HEK293 (cell line): Measurements from ENCODE around the gene CD8B.

Experiments
- CTCF ChIA-PET: fragments of 350-600 bp; formaldehyde crosslinking; extraction: SDS; loops from one replicate; lab custom pipeline; 2021; ENCODE audit warnings: antibody characterized with exemption; lab: Yijun Ruan, JAX
- POLR2A ChIA-PET: fragments of 300-600 bp; formaldehyde crosslinking; extraction: SDS; loops from one replicate; lab custom pipeline; 2020; ENCODE audit warnings: antibody characterized with exemption, inconsistent platforms; lab: Yijun Ruan, JAX
- H3K27ac ChIP-seq: fragments of 200-500 bp; sonication (Bioruptor generic); 2 replicates; pipeline ENCODE4 v1.5.1; 2014; ENCODE audit warnings: low read depth, low read length, control low read depth, inconsistent platforms; ENCODE audit errors: extremely low read depth
- H3K36me3 ChIP-seq, 2 experiments: fragments of 200-500 bp in 1 of 2; sonication (Bioruptor generic) in 1 of 2; 1 replicate in 1 of 2; 2 replicates in 1 of 2; pipeline ENCODE4 v1.5.1; 2014 to 2017; ENCODE audit warnings: inconsistent platforms in 2 of 2, low read length in 2 of 2; ENCODE audit not compliant: control insufficient read depth in 2 of 2, insufficient read depth in 1 of 2
- H3K4me1 ChIP-seq: fragments of 200-500 bp; sonication (Bioruptor generic); 2 replicates; pipeline ENCODE4 v1.5.1; 2014; ENCODE audit warnings: mild to moderate bottlenecking, low read length, inconsistent platforms; ENCODE audit not compliant: control insufficient read depth, insufficient read depth
- H3K4me3 ChIP-seq: 2 replicates; pipeline ENCODE4 v1.5.1; 2011; ENCODE audit warnings: low read depth, mild to moderate bottlenecking, control low read depth, low read length, moderate library complexity
- H3K9me3 ChIP-seq: fragments of 200-500 bp; sonication (Bioruptor generic); 2 replicates; pipeline ENCODE4 v1.5.1; 2014; ENCODE audit warnings: low read depth, low read length, inconsistent platforms; ENCODE audit not compliant: control insufficient read depth, insufficient read depth
- EGR2 ChIP-seq: fragments of 450-650 bp; formaldehyde crosslinking; IDR thresholded peaks from 2 replicates; pipeline ENCODE4 v1.5.1; 2016; ENCODE audit warnings: low read depth, missing biosample characterization, missing genetic modification characterization
- KLF16 ChIP-seq: fragments of 450-650 bp; formaldehyde crosslinking; IDR thresholded peaks from 2 replicates; pipeline ENCODE4 v1.5.1; 2017; ENCODE audit warnings: missing biosample characterization, missing genetic modification characterization
- KLF17 ChIP-seq: fragments of 450-650 bp; formaldehyde crosslinking; IDR thresholded peaks from 2 replicates; pipeline ENCODE4 v1.5.1; 2016; ENCODE audit warnings: missing biosample characterization, missing genetic modification characterization
- MZF1 ChIP-seq: fragments of 450-650 bp; formaldehyde crosslinking; IDR thresholded peaks from 2 replicates; pipeline ENCODE4 v1.5.1; 2017; ENCODE audit warnings: missing biosample characterization, missing genetic modification characterization, borderline replicate concordance
- OSR2 ChIP-seq: fragments of 450-650 bp; formaldehyde crosslinking; IDR thresholded peaks from 2 replicates; pipeline ENCODE4 v1.5.1; 2016; ENCODE audit warnings: missing biosample characterization, missing genetic modification characterization
- REPIN1 ChIP-seq: fragments of 450-650 bp; formaldehyde crosslinking; IDR thresholded peaks from 2 replicates; pipeline ENCODE4 v1.5.1; 2017; ENCODE audit warnings: missing biosample characterization, missing genetic modification characterization, low read depth
- SP2 ChIP-seq: fragments of 450-650 bp; formaldehyde crosslinking; IDR thresholded peaks from 2 replicates; pipeline ENCODE4 v1.5.1; 2016; ENCODE audit warnings: missing biosample characterization, missing genetic modification characterization
- SP7 ChIP-seq: fragments of 450-650 bp; formaldehyde crosslinking; IDR thresholded peaks from 2 replicates; pipeline ENCODE4 v1.5.1; 2016; ENCODE audit warnings: missing biosample characterization, missing genetic modification characterization
- WT1 ChIP-seq: fragments of 450-650 bp; formaldehyde crosslinking; IDR thresholded peaks from 2 replicates; pipeline ENCODE4 v1.5.1; 2016; ENCODE audit warnings: missing biosample characterization, missing genetic modification characterization
- YY2 ChIP-seq: fragments of 450-650 bp; formaldehyde crosslinking; IDR thresholded peaks from 2 replicates; pipeline ENCODE4 v1.5.1; 2016; ENCODE audit warnings: missing biosample characterization, missing genetic modification characterization
- ZEB2 ChIP-seq: fragments of 450-650 bp; formaldehyde crosslinking; IDR thresholded peaks from 2 replicates; pipeline ENCODE4 v1.5.1; 2016; ENCODE audit warnings: missing biosample characterization, missing genetic modification characterization
- ZFP41 ChIP-seq: fragments of 450-650 bp; formaldehyde crosslinking; IDR thresholded peaks from 2 replicates; pipeline ENCODE4 v1.5.1; 2016; ENCODE audit warnings: missing biosample characterization, missing genetic modification characterization, borderline replicate concordance
- ZIC2 ChIP-seq: fragments of 450-650 bp; formaldehyde crosslinking; IDR thresholded peaks from 2 replicates; pipeline ENCODE4 v1.5.1; 2016; ENCODE audit warnings: missing biosample characterization, missing genetic modification characterization
- ZNF174 ChIP-seq: fragments of 450-650 bp; formaldehyde crosslinking; IDR thresholded peaks from 2 replicates; pipeline ENCODE4 v1.5.0; 2017; ENCODE audit warnings: missing biosample characterization, mild to moderate bottlenecking, missing genetic modification characterization
- ZNF221 ChIP-seq: fragments of 450-650 bp; formaldehyde crosslinking; IDR thresholded peaks from 2 replicates; pipeline ENCODE4 v1.5.1; 2017; ENCODE audit warnings: missing biosample characterization, missing genetic modification characterization, borderline replicate concordance
- ZNF324 ChIP-seq: fragments of 450-650 bp; formaldehyde crosslinking; IDR thresholded peaks from 2 replicates; pipeline ENCODE4 v1.5.1; 2016; ENCODE audit warnings: missing biosample characterization, missing genetic modification characterization
- ZNF350 ChIP-seq: fragments of 450-650 bp; formaldehyde crosslinking; IDR thresholded peaks from 2 replicates; pipeline ENCODE4 v1.5.0; 2017; ENCODE audit warnings: missing biosample characterization, mild to moderate bottlenecking, missing genetic modification characterization
- ZNF362 ChIP-seq: fragments of 450-650 bp; formaldehyde crosslinking; IDR thresholded peaks from 2 replicates; pipeline ENCODE4 v1.5.1; 2016; ENCODE audit warnings: missing biosample characterization, missing genetic modification characterization
- ZNF37A ChIP-seq: fragments of 450-650 bp; IDR thresholded peaks from 2 replicates; pipeline ENCODE4 v1.5.1; 2018; ENCODE audit warnings: missing biosample characterization, missing genetic modification characterization
- ZNF391 ChIP-seq: fragments of 450-650 bp; formaldehyde crosslinking; IDR thresholded peaks from 2 replicates; pipeline ENCODE4 v1.5.1; 2016; ENCODE audit warnings: low read depth, missing biosample characterization, missing genetic modification characterization, borderline replicate concordance
- ZNF544 ChIP-seq: fragments of 450-650 bp; formaldehyde crosslinking; IDR thresholded peaks from 2 replicates; pipeline ENCODE4 v1.5.0; 2017; ENCODE audit warnings: missing biosample characterization, missing genetic modification characterization
- ZNF580 ChIP-seq: fragments of 450-650 bp; formaldehyde crosslinking; IDR thresholded peaks from 2 replicates; pipeline ENCODE4 v1.5.1; 2016; ENCODE audit warnings: missing biosample characterization, missing genetic modification characterization
- ZNF629 ChIP-seq: fragments of 450-650 bp; formaldehyde crosslinking; IDR thresholded peaks from 2 replicates; pipeline ENCODE4 v1.5.1; 2017; ENCODE audit warnings: missing biosample characterization, missing genetic modification characterization
- ZNF670 ChIP-seq: fragments of 450-650 bp; formaldehyde crosslinking; IDR thresholded peaks from 2 replicates; pipeline ENCODE4 v1.5.1; 2016; ENCODE audit warnings: missing biosample characterization, missing genetic modification characterization, low read depth
- ZNF692 ChIP-seq: fragments of 450-650 bp; formaldehyde crosslinking; IDR thresholded peaks from 2 replicates; pipeline ENCODE4 v1.5.1; 2016; ENCODE audit warnings: missing biosample characterization, missing genetic modification characterization
- ZSCAN18 ChIP-seq: fragments of 450-650 bp; formaldehyde crosslinking; IDR thresholded peaks from 2 replicates; pipeline ENCODE4 v1.5.1; 2016; ENCODE audit warnings: missing biosample characterization, missing genetic modification characterization
- TF ChIP-seq, protein P1 (sequence below): fragments of 450-650 bp; formaldehyde crosslinking; IDR thresholded peaks from 2 replicates; pipeline ENCODE4 v1.5.1; 2016; ENCODE audit warnings: missing biosample characterization, missing genetic modification characterization

Gene CD8B

DNA sequence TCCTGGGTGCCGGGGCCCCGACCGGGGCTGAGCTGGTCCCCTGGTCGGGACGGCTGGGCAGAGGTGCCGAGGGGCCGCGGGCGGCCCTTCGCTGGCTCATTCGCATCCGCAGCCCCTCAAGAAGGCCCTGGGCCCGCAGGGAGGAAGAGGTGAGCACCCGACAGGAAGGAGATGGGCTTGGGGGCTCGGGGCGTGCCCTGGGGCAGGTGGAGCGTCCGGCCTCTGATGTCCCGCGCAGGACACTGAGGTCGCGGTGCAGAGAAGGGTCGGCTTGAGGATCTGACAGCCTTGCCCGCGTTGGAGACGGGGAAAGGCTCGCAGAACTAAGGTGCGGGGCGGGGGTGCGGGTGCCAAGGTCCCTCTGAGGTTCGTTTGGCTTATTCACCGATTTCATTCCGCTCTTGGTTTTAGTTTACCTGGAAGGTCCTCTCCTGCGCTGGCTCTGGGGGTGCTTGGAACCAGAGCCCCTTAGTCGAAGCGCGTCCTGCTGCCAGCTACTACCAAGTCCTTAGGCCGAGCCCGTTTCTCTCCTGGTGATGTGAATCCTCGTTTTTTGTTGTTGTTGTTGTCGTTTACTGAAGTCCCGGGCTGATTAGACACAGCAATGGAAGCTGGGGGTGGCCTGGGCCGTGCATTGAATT, 52.1 kb downstream of the CD8B start (continued):
- TF ChIP-seq OSR2 (tag by site-specific recombination): no peak
- TF ChIP-seq ZNF37A (tag by site-specific recombination): no peak
- no peak for TF ChIP-seq KLF17
- TF ChIP-seq ZSCAN18 (tag by site-specific recombination): no peak

DNA sequence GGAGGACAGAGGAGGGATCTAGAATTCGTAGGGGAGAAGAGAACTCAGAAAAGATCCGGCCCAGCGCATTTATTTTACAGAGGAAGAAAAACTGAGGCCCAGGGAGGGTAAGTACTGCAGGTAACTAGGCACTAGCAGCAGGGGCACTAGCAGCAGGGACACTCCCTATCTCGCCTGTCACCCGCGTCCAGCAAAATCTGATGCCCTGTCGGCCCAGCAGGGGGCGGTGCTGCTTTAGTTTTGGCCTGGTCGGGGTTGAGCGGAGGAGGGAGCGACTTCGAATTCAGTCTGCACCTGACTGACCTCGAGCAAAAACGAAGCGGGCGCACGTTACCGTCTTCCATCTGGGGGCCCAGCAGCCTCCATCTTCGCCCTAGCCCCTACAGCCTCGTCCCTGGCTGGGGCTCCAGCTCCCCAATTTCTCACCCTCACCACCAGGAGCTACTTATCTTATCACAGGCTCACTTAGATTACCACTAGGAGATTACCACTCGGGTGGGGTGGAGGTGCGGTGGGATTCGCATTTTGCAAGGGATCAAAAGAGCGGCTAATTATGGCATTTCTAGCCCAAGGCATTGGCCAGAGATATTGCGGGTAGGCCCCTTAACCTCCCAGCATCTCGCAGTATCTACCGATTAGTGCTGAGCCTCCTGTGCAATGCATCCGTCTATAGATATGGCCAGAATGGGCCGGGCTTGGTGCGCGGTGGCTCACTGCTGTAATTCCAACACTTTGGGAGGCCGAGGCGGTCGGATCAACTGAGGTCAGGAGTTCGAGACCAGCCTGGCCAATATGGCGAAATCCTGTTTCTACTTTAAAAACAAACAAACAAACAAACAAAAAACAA, 53.1 kb downstream of the CD8B start:
- H3K9me3 ChIP-seq: no peaks in the 10 kb centered on the region
- H3K4me3 ChIP-seq: peak overlapping the region; percentile 46
- CTCF ChIA-PET: interaction anchor here (0.5 to 1.4 kb wide), 7 partner anchors 38 to 1198 kb away, joined by 3 to 7 read pairs (median 4); no protein-coding TSS in a partner anchor
- H3K4me1 ChIP-seq: peaks cover 4% of the 10 kb centered on the region; the same call in 1 of the 2 replicates
- POLR2A ChIA-PET: interaction anchor here (0.6 kb wide), 1 partner anchor 16 kb away, joined by 3 read pairs; no protein-coding TSS in a partner anchor
- no peaks in the 10 kb centered on the region; a peak in 1 of 3 replicates for H3K36me3 ChIP-seq
- H3K27ac ChIP-seq: peak overlapping the region; percentile 80
- TF ChIP-seq ZNF362 (tag by site-specific recombination): no peak
- 0 out of 2 replicates have a peak, but pooled peaks have one; percentile 60 for TF ChIP-seq ZNF544 (tag by site-specific recombination)
- no peak for TF ChIP-seq ZNF670 (tag by site-specific recombination)
- no peak for TF ChIP-seq KLF16 (tag by site-specific recombination)
- peak; percentile 75 for TF ChIP-seq ZIC2 (tag by site-specific recombination)
- TF ChIP-seq ZFP41 (tag by site-specific recombination): no peak
- no peak for TF ChIP-seq ZNF324 (tag by site-specific recombination)
- no peak for TF ChIP-seq ZNF580 (tag by site-specific recombination)
- TF ChIP-seq REPIN1 (tag by site-specific recombination): no peak
- TF ChIP-seq ZNF391 (tag by site-specific recombination): peak; percentile 40; the same call in 1 of the 2 replicates
- peak; percentile 60; the same call in 1 of the 2 replicates for TF ChIP-seq SP7 (tag by site-specific recombination)
- no peak for TF ChIP-seq ZNF350
- TF ChIP-seq EGR2: no peak
- 0 out of 2 replicates have a peak, but pooled peaks have one; percentile 50 for TF ChIP-seq ZEB2 (tag by site-specific recombination)
- peak; percentile 77 for TF ChIP-seq MZF1 (tag by site-specific recombination)
- no peak for TF ChIP-seq SP2 (tag by site-specific recombination)
- TF ChIP-seq, protein P1, sequence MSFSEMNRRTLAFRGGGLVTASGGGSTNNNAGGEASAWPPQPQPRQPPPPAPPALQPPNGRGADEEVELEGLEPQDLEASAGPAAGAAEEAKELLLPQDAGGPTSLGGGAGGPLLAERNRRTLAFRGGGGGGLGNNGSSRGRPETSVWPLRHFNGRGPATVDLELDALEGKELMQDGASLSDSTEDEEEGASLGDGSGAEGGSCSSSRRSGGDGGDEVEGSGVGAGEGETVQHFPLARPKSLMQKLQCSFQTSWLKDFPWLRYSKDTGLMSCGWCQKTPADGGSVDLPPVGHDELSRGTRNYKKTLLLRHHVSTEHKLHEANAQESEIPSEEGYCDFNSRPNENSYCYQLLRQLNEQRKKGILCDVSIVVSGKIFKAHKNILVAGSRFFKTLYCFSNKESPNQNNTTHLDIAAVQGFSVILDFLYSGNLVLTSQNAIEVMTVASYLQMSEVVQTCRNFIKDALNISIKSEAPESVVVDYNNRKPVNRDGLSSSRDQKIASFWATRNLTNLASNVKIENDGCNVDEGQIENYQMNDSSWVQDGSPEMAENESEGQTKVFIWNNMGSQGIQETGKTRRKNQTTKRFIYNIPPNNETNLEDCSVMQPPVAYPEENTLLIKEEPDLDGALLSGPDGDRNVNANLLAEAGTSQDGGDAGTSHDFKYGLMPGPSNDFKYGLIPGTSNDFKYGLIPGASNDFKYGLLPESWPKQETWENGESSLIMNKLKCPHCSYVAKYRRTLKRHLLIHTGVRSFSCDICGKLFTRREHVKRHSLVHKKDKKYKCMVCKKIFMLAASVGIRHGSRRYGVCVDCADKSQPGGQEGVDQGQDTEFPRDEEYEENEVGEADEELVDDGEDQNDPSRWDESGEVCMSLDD: no peak; the same call in 1 of the 2 replicates
- peak; percentile 34; the same call in 1 of the 2 replicates for TF ChIP-seq ZNF692 (tag by site-specific recombination)
- no peak for TF ChIP-seq ZNF174 (tag by site-specific recombination)
- TF ChIP-seq ZNF629 (tag by site-specific recombination): 0 out of 2 replicates have a peak, but pooled peaks have one; percentile 18
- TF ChIP-seq WT1 (tag by site-specific recombination): peak; percentile 73
- TF ChIP-seq YY2 (tag by site-specific recombination): no peak
- TF ChIP-seq ZNF221 (tag by site-specific recombination): no peak
